Aorta (tissue), 5 donors: ENCODE measurements around the gene SUSD4. TPM values are rescaled to one million over a fixed set of nuclear protein-coding genes. Genes with fewer than 3 reads are reported as not detected.

ENCODE experiments used
- ATAC-seq: fragments of 200-7000 bp; cut with Tn5 transposase; one replicate; pipeline ENCODE4 v1.9.1; 2022; ENCODE audit warnings: moderate library complexity; ENCODE audit not compliant: low FRiP score
- DNase-seq, 2 donors: peaks; one replicate each; pipeline ENCODE4 v3.0.0-alpha.2; 2020
- H3K27ac ChIP-seq, 2 donors: one replicate each; pipeline ENCODE4 v1.5.1; 2013; ENCODE audit warnings: low read length in 2 of 2, mild to moderate bottlenecking in 2 of 2, moderate library complexity in 2 of 2, control low read depth in 1 of 2, inconsistent platforms in 1 of 2, low read depth in 1 of 2
- H3K27me3 ChIP-seq, 2 donors: one replicate each; pipeline ENCODE4 v1.6.1; 2013; ENCODE audit warnings: control low read depth in 1 of 2, low read length in 1 of 2, mild to moderate bottlenecking in 1 of 2, moderate library complexity in 1 of 2; ENCODE audit not compliant: insufficient read depth in 2 of 2, control insufficient read depth in 1 of 2
- H3K36me3 ChIP-seq, 2 donors: one replicate each; pipeline ENCODE4 v1.6.1; 2013; ENCODE audit warnings: control low read depth in 1 of 2, low read length in 1 of 2, mild to moderate bottlenecking in 1 of 2; ENCODE audit not compliant: insufficient read depth in 2 of 2, control insufficient read depth in 1 of 2
- H3K4me1 ChIP-seq, 2 donors: one replicate each; pipeline ENCODE4 v1.6.1; 2013; ENCODE audit warnings: low read length in 2 of 2, control low read depth in 1 of 2, mild to moderate bottlenecking in 1 of 2, moderate library complexity in 1 of 2; ENCODE audit not compliant: insufficient read depth in 2 of 2, control insufficient read depth in 1 of 2
- H3K4me3 ChIP-seq, 2 donors: one replicate each; pipeline ENCODE4 v1.5.1; 2013; ENCODE audit warnings: low read length in 2 of 2, control low read depth in 1 of 2, mild to moderate bottlenecking in 1 of 2
- H3K9me3 ChIP-seq: one replicate; pipeline ENCODE4 v1.6.1; 2013; ENCODE audit warnings: mild to moderate bottlenecking, low read length; ENCODE audit not compliant: control insufficient read depth
- WGBS, 2 donors: extraction: QIAGEN DNeasy Blood & Tissue Kit; methylation state at CpG; one replicate each; pipeline ENCODE4 v1.1.7; 2013; 5-methylcytosine and 5-hydroxymethylcytosine counted together
- intact Hi-C, 2 donors: fragments of 100-400 bp; cut with DNase I; formaldehyde crosslinking; loops; one replicate each; pipeline versions ENCODE4 v1.14.2 to v1.15.0; 2022
- polyA plus RNA-seq, 2 donors: library from polyadenylated mRNA; stranded (reverse); fragments of 200-250 nt; gene quantifications; one replicate each; pipeline ENCODE4 v1.2.3, GENCODE V29; 2013
- total RNA-seq, 2 donors: library from RNA; stranded (reverse); fragmentation: NEBNext Ultra II Directional; extraction: Animal tissue kit (Norgen Biotek cat#: 25700); gene quantifications; one replicate each; pipeline ENCODE4 v1.2.1, GENCODE V29; 2021
- donor health status: healthy with polysubstance abuse.
- donor health status: Bipolar disorder and iron deficiency.
- donor health status: DM: no; HTN: no; CAD: no.
- donor health status: DM: no; HTN: no; CAD: no.
- donor health status: DM: yes; HTN: yes; CAD: no.

Gene SUSD4
- total and polyA plus RNA-seq, 4 donors: 0.46 to 0.81 (median 0.57) TPM

DNA sequence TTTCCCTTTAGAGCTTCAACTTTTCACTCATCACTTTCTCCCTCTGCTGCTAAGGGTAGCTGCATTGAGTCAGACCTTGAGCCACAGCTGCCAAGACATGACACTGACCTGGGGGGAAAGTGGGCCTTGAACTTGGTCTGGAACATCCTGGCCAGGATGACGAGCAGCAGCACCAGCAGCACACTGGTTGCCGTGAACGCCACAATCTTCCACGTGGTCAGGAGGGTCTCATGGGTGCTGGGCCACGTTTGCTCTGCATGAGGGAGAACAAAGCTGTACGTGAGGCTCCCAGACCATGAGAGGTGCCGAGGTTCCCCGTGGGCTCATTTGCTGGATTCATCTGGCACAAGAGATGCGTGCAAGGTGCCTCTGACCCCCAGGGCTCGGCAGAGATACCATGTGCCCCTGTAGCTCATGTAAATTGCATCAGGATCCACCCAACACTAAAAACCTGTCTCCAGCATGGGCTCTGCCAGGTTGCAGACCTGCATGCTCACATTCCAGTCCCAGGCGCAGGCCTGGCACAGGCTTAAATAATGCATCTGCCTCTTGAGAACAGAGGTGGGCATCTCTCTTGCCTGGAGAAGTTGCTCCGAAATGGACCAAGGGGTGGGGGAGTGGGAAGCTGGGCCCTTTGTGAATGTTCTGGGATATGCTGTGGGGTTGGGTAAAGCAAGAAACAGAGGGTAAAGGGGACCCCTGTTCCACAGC, 136.3 kb downstream of the SUSD4 start:
- H3K9me3 ChIP-seq: no peaks in the 10 kb centered on the region
- no peak overlapping the region for H3K27ac ChIP-seq
- no peaks in the 10 kb centered on the region for H3K27me3 ChIP-seq
- no peaks in the 10 kb centered on the region for H3K4me1 ChIP-seq
- ATAC-seq (no peak), DNase-seq (no peak)
- 92 to 95% methylated on average over 12 of the region's 12 CpGs for WGBS, 2 donors
- intact Hi-C loops: no loop called here
- H3K4me3 ChIP-seq: no peak overlapping the region
- no peaks in the 10 kb centered on the region for H3K36me3 ChIP-seq

GRCh38 chr1:223227031-223227430, 136.9 kb downstream of the SUSD4 start:
- Histone ChIP-seq H3K4me3 (no peak overlapping the region), H3K4me1 (no peaks in the 10 kb centered on the region), H3K36me3 (no peaks in the 10 kb centered on the region), H3K9me3 (no peaks in the 10 kb centered on the region), H3K27ac (no peak overlapping the region), H3K27me3 (no peaks in the 10 kb centered on the region)
- DNase-seq: no peak
- 95 to 100% methylated on average over 3 of the region's 3 CpGs for WGBS, 2 donors
- ATAC-seq: no peak
- intact Hi-C loops: no loop called here

DNA sequence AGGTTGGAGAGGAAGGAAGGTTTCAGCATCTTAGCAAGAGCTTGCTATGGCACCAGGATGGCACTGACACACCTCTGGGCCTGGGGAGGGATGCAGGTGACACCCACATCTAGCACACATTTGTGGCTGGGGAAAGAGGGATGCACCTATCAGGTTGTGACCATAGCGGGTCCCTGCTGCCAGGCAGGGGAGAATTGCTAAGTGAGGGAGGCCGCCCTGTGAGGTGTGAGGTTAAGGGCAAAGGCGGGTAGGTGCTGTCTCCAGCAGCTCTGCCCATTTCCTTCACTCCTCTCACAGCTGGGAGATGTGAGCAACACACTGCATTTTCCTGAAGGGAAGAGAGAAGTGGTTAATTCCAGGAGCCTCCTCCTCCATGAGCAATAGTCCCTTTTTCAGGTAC, 137.7 kb downstream of the SUSD4 start:
- no peak for ATAC-seq
- DNase-seq: no peak
- Histone ChIP-seq H3K36me3 (no peaks in the 10 kb centered on the region), H3K27ac (no peak overlapping the region), H3K4me1 (no peaks in the 10 kb centered on the region), H3K27me3 (no peaks in the 10 kb centered on the region), H3K4me3 (no peak overlapping the region), H3K9me3 (no peaks in the 10 kb centered on the region)
- 97 to 100% methylated on average over 3 of the region's 3 CpGs for WGBS, 2 donors
- intact Hi-C loops: no loop called here

- ATAC-seq (no peak), DNase-seq (no peak)
- Histone ChIP-seq H3K27me3 (no peaks in the 10 kb centered on the region), H3K9me3 (no peaks in the 10 kb centered on the region), H3K4me1 (no peaks in the 10 kb centered on the region), H3K36me3 (no peaks in the 10 kb centered on the region), H3K27ac (no peak overlapping the region), H3K4me3 (no peak overlapping the region)
- intact Hi-C loops: no loop called here
- 84 to 88% methylated on average over 6 of the region's 6 CpGs for WGBS, 2 donors
These were observed 138.5 kb downstream of the SUSD4 start for GRCh38 chr1:223225481-223225880.

DNA sequence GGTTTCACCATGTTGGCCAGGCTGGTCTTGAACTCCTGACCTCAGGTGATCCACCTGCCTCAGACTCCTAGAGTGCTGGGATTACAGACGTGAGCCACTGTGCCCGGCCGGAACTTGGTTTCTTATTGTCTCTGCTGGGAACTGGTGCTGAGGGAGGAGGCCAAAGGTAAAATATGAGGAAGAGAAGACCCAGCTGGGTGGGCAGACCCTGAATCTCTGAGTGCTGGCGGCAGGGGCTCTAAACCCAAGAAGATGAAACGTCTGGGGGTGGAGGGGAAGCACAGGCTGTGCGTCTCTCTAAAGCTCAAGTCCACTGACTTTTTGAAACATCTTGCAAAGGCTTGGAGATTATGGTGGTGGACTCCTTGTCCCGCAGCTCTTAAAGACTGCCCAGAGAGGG, 138.9 kb downstream of the SUSD4 start:
- DNase-seq (no peak), ATAC-seq (no peak)
- 92 to 96% methylated on average over 7 of the region's 7 CpGs for WGBS, 2 donors
- no peaks in the 10 kb centered on the region for H3K36me3 ChIP-seq
- H3K4me3 ChIP-seq: no peak overlapping the region
- H3K9me3 ChIP-seq: no peaks in the 10 kb centered on the region
- H3K27me3 ChIP-seq: no peaks in the 10 kb centered on the region
- H3K4me1 ChIP-seq: no peaks in the 10 kb centered on the region
- no peak overlapping the region for H3K27ac ChIP-seq
- intact Hi-C loops: no loop called here

DNA sequence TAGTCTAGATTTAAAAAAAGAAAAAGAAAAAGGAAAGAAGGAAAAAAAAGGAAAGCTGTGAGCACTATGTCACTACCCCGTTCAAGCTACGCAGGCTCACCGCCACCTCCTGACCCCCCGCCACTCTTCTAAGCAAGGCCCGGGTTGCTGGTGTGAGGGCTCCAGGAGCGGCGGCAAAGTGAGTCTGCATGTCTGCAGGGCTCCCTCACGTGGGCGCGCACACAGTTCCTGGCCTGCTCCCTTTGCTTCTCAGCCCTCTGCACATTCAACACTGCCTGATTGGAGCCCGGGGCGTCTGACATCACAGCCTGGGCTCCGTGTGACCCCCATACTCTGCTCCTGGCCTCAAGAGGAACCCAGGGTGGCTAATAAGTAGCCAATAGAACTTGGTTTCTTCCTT, 139.5 kb downstream of the SUSD4 start:
- ATAC-seq (no peak), DNase-seq (no peak)
- Histone ChIP-seq H3K27me3 (no peaks in the 10 kb centered on the region), H3K4me3 (no peak overlapping the region), H3K27ac (no peak overlapping the region), H3K9me3 (no peaks in the 10 kb centered on the region), H3K36me3 (no peaks in the 10 kb centered on the region), H3K4me1 (no peaks in the 10 kb centered on the region)
- intact Hi-C loops: no loop called here
- 86 to 89% methylated on average over 13 of the region's 13 CpGs for WGBS, 2 donors

- Histone ChIP-seq H3K4me3 (no peak overlapping the region), H3K27me3 (no peaks in the 10 kb centered on the region), H3K27ac (no peak overlapping the region), H3K36me3 (no peaks in the 10 kb centered on the region), H3K4me1 (no peaks in the 10 kb centered on the region), H3K9me3 (peaks cover 4% of the 10 kb centered on the region)
- 92 to 95% methylated on average over 26 of the region's 26 CpGs for WGBS, 2 donors
- DNase-seq (no peak), ATAC-seq (no peak)
- intact Hi-C loops: no loop called here
These were observed 140.6 kb downstream of the SUSD4 start for GRCh38 chr1:223223091-223223995.

- peaks cover 5% of the 10 kb centered on the region for H3K9me3 ChIP-seq
- DNase-seq: no peak
- intact Hi-C loops: no loop called here
- H3K36me3 ChIP-seq: no peaks in the 10 kb centered on the region
- H3K4me3 ChIP-seq: no peak overlapping the region
- H3K27me3 ChIP-seq: no peaks in the 10 kb centered on the region
- 88 to 89% methylated on average over 2 of the region's 2 CpGs for WGBS, 2 donors
- no peak for ATAC-seq
- no peak overlapping the region for H3K27ac ChIP-seq
- H3K4me1 ChIP-seq: no peaks in the 10 kb centered on the region
These were observed 141.6 kb downstream of the SUSD4 start for GRCh38 chr1:223222377-223222776.

- no peak for DNase-seq
- no peaks in the 10 kb centered on the region for H3K4me1 ChIP-seq
- 96 to 99% methylated on average over 8 of the region's 8 CpGs for WGBS, 2 donors
- H3K4me3 ChIP-seq: no peak overlapping the region
- H3K27me3 ChIP-seq: no peaks in the 10 kb centered on the region
- intact Hi-C loops: no loop called here
- peaks cover 5% of the 10 kb centered on the region for H3K9me3 ChIP-seq
- no peaks in the 10 kb centered on the region for H3K36me3 ChIP-seq
- H3K27ac ChIP-seq: no peak overlapping the region
- no peak for ATAC-seq
These were observed 142.3 kb downstream of the SUSD4 start for GRCh38 chr1:223221686-223222085.
